Panc1 (cell line): ENCODE measurements around the gene STPG4. TPM values are rescaled to one million over a fixed set of nuclear protein-coding genes. Genes with fewer than 3 reads are reported as not detected.

Source experiments
- ATAC-seq: fragments of 200-7000 bp; cut with Tn5 transposase; 2 replicates; pipeline ENCODE4 v1.9.1; 2020; ENCODE audit warnings: mild to moderate bottlenecking, moderate library complexity
- BruUV-seq: library from RNA; stranded (reverse); fragments of 400-500 nt; replicated peaks from 2 replicates; lab custom pipeline; 2021; lab: Mats Ljungman, UMichigan
- CTCF ChIA-PET: fragments of 300-600 bp; sonication (Branson Sonifier 250); formaldehyde crosslinking; loops from one replicate; lab custom pipeline; 2022; ENCODE audit warnings: antibody characterized with exemption; lab: Charles Lee
- POLR2A ChIA-PET: fragments of 300-600 bp; sonication (Branson Sonifier 250); formaldehyde crosslinking; loops from one replicate; lab custom pipeline; 2022; ENCODE audit warnings: antibody characterized with exemption; lab: Charles Lee
- DNase-seq: peaks from one replicate; pipeline ENCODE4 v3.0.0-alpha.2; 2010; ENCODE audit warnings: low read depth, low spot score
- H3K27ac ChIP-seq: 2 replicates; pipeline ENCODE4 v1.5.1; 2011; ENCODE audit warnings: mild to moderate bottlenecking, low read length, inconsistent platforms
- H3K27me3 ChIP-seq: fragments of 200-500 bp; sonication (Bioruptor generic); 2 replicates; pipeline ENCODE4 v1.6.0; 2014; ENCODE audit warnings: low read length, inconsistent platforms; ENCODE audit not compliant: control insufficient read depth, insufficient read depth
- H3K36me3 ChIP-seq: fragments of 200-500 bp; sonication (Bioruptor generic); 2 replicates; pipeline ENCODE4 v1.5.1; 2014; ENCODE audit warnings: inconsistent platforms, mild to moderate bottlenecking, low read length, moderate library complexity; ENCODE audit not compliant: control insufficient read depth, insufficient read depth
- H3K4me1 ChIP-seq: 2 replicates; pipeline ENCODE4 v1.5.1; 2011; ENCODE audit warnings: inconsistent platforms, mild to moderate bottlenecking, low read length, moderate library complexity; ENCODE audit not compliant: control insufficient read depth, insufficient read depth
- H3K4me3 ChIP-seq, 2 experiments: 2 replicates each; pipeline ENCODE4 v1.5.1; 2011 to 2012; ENCODE audit warnings: low read depth in 2 of 2, low read length in 2 of 2, mild to moderate bottlenecking in 2 of 2, inconsistent platforms in 1 of 2, moderate library complexity in 1 of 2
- H3K9me3 ChIP-seq: fragments of 200-500 bp; sonication (Bioruptor generic); 2 replicates; pipeline ENCODE4 v1.5.1; 2014; ENCODE audit warnings: low read depth, mild to moderate bottlenecking, inconsistent platforms, low read length, moderate library complexity; ENCODE audit not compliant: control insufficient read depth, insufficient read depth
- CTCF ChIP-seq: fragments of 450-650 bp; IDR thresholded peaks from 2 replicates; pipeline ENCODE4 v1.5.1; 2017; ENCODE audit warnings: mild to moderate bottlenecking
- POLR2AphosphoS5 ChIP-seq: IDR thresholded peaks from 2 replicates; pipeline ENCODE4 v1.6.1; 2012; ENCODE audit warnings: mild to moderate bottlenecking, low read depth, low read length, moderate library complexity
- REST ChIP-seq, 2 experiments: IDR thresholded peaks; 2 replicates each; pipeline ENCODE4 v1.6.1; 2011 to 2012; ENCODE audit warnings: low read depth in 2 of 2, control low read depth in 1 of 2, low read length in 1 of 2, mild to moderate bottlenecking in 1 of 2, moderate library complexity in 1 of 2; ENCODE audit not compliant: insufficient read depth in 1 of 2
- SIN3A ChIP-seq: IDR thresholded peaks from 2 replicates; pipeline ENCODE4 v1.6.1; 2012; ENCODE audit warnings: low read depth, mild to moderate bottlenecking, low read length, moderate library complexity, borderline replicate concordance; ENCODE audit not compliant: insufficient read depth
- TCF7L2 ChIP-seq: IDR thresholded peaks from 2 replicates; pipeline ENCODE4 v1.6.1; 2011; ENCODE audit warnings: mild to moderate bottlenecking, low read depth, low read length, inconsistent platforms
- in situ Hi-C: cut with HindIII; loops from 2 replicates; pipeline ENCODE4 v1.10.0; 2016; ENCODE audit warnings: low sequenced_read_pairs, low pct_unique_long_range_greater_than_20kb
- intact Hi-C: fragments of 100-400 bp; cut with micrococcal nuclease; formaldehyde crosslinking; loops from one replicate; pipeline ENCODE4 v1.10.0; 2022; ENCODE audit not compliant: unreplicated experiment
- total RNA-seq: library from RNA; stranded (reverse); gene quantifications from one replicate; pipeline ENCODE4 v1.2.1, GENCODE V29; 2021; ENCODE audit not compliant: unreplicated experiment

The STPG4 gene
- total RNA-seq, 1 experiment from 2014 or later, result 0.36 TPM

GRCh38 chr2:47133046-47133445 is 22.1 kb downstream of the STPG4 start:
- CTCF ChIA-PET, result no interaction called here
- BruUV-seq, result no TSS peak
- intact Hi-C loops, result no loop called here
- TF ChIP-seq TCF7L2 (no peak), CTCF (no peak), REST (IDR thresholded peaks at IDR 0.05; ENCODE audit: insufficient read depth in 1 of 2, low read depth in 2 of 2, low read length in 1 of 2) (no peak), SIN3A (no peak), POLR2AphosphoS5 (no peak)
- POLR2A ChIA-PET, result interaction anchor here (0.6 kb wide), 1 partner anchor 17 kb away, joined by 6 read pairs; no protein-coding TSS in a partner anchor
- in situ Hi-C loops, result no loop called here
- H3K27me3 ChIP-seq, result no peaks in the 10 kb centered on the region
- H3K36me3 ChIP-seq, result no peaks in the 10 kb centered on the region
- DNase-seq, result no peak
- no peak for ATAC-seq
- H3K4me3 ChIP-seq, result no peak overlapping the region
- H3K9me3 ChIP-seq, result no peaks in the 10 kb centered on the region
- H3K27ac ChIP-seq, result no peak overlapping the region
- no peaks in the 10 kb centered on the region for H3K4me1 ChIP-seq

GRCh38 chr2:47129191-47129706 is 25.9 kb downstream of the STPG4 start:
- CTCF ChIA-PET, result no interaction called here
- no peaks in the 10 kb centered on the region for H3K9me3 ChIP-seq
- intact Hi-C loops, result no loop called here
- H3K36me3 ChIP-seq, result no peaks in the 10 kb centered on the region
- no peak overlapping the region for H3K27ac ChIP-seq
- POLR2A ChIA-PET, result no interaction called here
- no peaks in the 10 kb centered on the region for H3K4me1 ChIP-seq
- no TSS peak for BruUV-seq
- no peak for TF ChIP-seq REST (IDR thresholded peaks at IDR 0.05; ENCODE audit: insufficient read depth in 1 of 2, low read depth in 2 of 2, low read length in 1 of 2)
- no peak for TF ChIP-seq TCF7L2
- TF ChIP-seq CTCF, result no peak
- TF ChIP-seq SIN3A, result no peak
- no peak for TF ChIP-seq POLR2AphosphoS5
- in situ Hi-C loops, result no loop called here
- ATAC-seq (peak; percentile 44; the same call in 1 of the 2 replicates), DNase-seq (no peak)
- no peaks in the 10 kb centered on the region for H3K27me3 ChIP-seq
- no peak overlapping the region for H3K4me3 ChIP-seq
